K562 (cell line): Measurements from ENCODE around the gene EFCAB7. TPM values are rescaled to one million over a fixed set of nuclear protein-coding genes. Genes with fewer than 3 reads are reported as not detected.

Source experiments
- ATAC-seq: fragments of 200-7000 bp; cut with Tn5 transposase; 3 replicates; pipeline ENCODE4 v1.9.1; 2020; ENCODE audit warnings: moderate library complexity
- BruUV-seq: library from RNA; stranded (reverse); fragments of 400-500 nt; replicated peaks from 2 replicates; lab custom pipeline; 2021; lab: Mats Ljungman, UMichigan
- CTCF ChIA-PET: fragments of 300-600 bp; formaldehyde crosslinking; extraction: SDS; loops from one replicate; lab custom pipeline; 2021; ENCODE audit warnings: low intra/inter-chr PET ratio; lab: Yijun Ruan, JAX
- POLR2A ChIA-PET: fragments of 300-600, 350-650 bp; sonication (Branson Sonifier 250); formaldehyde crosslinking; extraction: SDS; loops from one replicate; lab custom pipeline; 2021; ENCODE audit warnings: antibody characterized with exemption, inconsistent platforms; lab: Yijun Ruan, JAX
- DNase-seq, 4 experiments: peaks; one replicate each; pipeline versions ENCODE4 v3.0.0 to v3.0.0-alpha.2; 2011 to 2018; ENCODE audit warnings: low spot score in 3 of 4, mixed read lengths in 3 of 4; ENCODE audit errors: extremely low read depth in 1 of 4
- FAIRE-seq: peaks from 2 replicates; lab custom pipeline; 2011; peaks lifted over from hg19 to GRCh38; lab: Jason Lieb, UNC
- H2AFZ ChIP-seq: 2 replicates; pipeline ENCODE4 v1.6.0; 2011; ENCODE audit warnings: low read depth, low read length, control low read depth, inconsistent platforms
- H3K27ac ChIP-seq: fragments of 200-600 bp; 3 replicates; pipeline ENCODE4 v1.8.0; 2011; ENCODE audit warnings: low read depth, mild to moderate bottlenecking, control low read depth, inconsistent platforms, low read length, moderate library complexity, mixed read lengths; ENCODE audit errors: extremely low read depth
- H3K27me3 ChIP-seq, 2 experiments: fragments of 300-600 bp in 1 of 2; 2 replicates in 1 of 2; 3 replicates in 1 of 2; pipeline versions ENCODE4 v1.6.0 to v1.8.0; 2011; ENCODE audit warnings: inconsistent platforms in 2 of 2, low read length in 2 of 2, mild to moderate bottlenecking in 1 of 2, mixed read lengths in 1 of 2, moderate library complexity in 1 of 2; ENCODE audit not compliant: control insufficient read depth in 2 of 2, insufficient read depth in 2 of 2
- H3K36me3 ChIP-seq: fragments of 300-600 bp; 3 replicates; pipeline ENCODE4 v1.8.0; 2011; ENCODE audit warnings: mild to moderate bottlenecking, low read length, inconsistent platforms; ENCODE audit not compliant: control insufficient read depth, insufficient read depth
- H3K4me1 ChIP-seq, 2 experiments: fragments of 200-600 bp in 1 of 2; replicated peaks in 1 of 2; 2 replicates in 1 of 2; 3 replicates in 1 of 2; pipeline versions ENCODE4 v1.5.1 to v1.8.0; 2011; ENCODE audit warnings: inconsistent platforms in 2 of 2, low read length in 2 of 2, mild to moderate bottlenecking in 1 of 2, mixed read lengths in 1 of 2, moderate library complexity in 1 of 2; ENCODE audit not compliant: control insufficient read depth in 2 of 2, insufficient read depth in 2 of 2
- H3K4me2 ChIP-seq: 2 replicates; pipeline ENCODE4 v1.6.1; 2011; ENCODE audit warnings: low read length, control low read depth, inconsistent platforms, mixed read lengths; ENCODE audit not compliant: insufficient read depth
- H3K4me3 ChIP-seq: fragments of 200-600 bp; sonication (generic), shearing (Covaris generic); 2 replicates; pipeline ENCODE4 v1.5.1; 2016; ENCODE audit warnings: control low read depth, inconsistent platforms
- H3K79me2 ChIP-seq: fragments of 200-600 bp; 3 replicates; pipeline ENCODE4 v1.8.0; 2011; ENCODE audit warnings: low read length, inconsistent platforms; ENCODE audit not compliant: control insufficient read depth, insufficient read depth
- H3K9ac ChIP-seq, 2 experiments: 2 replicates each; pipeline versions ENCODE4 v1.6.0 to v1.6.1; 2011; ENCODE audit warnings: low read depth in 2 of 2, low read length in 2 of 2, control low read depth in 1 of 2, inconsistent platforms in 1 of 2, mild to moderate bottlenecking in 1 of 2, mixed read lengths in 1 of 2; ENCODE audit not compliant: insufficient read depth in 1 of 2
- H3K9me1 ChIP-seq: one replicate; pipeline ENCODE4 v1.6.0; 2011; ENCODE audit warnings: inconsistent platforms, mild to moderate bottlenecking, low read length, moderate library complexity; ENCODE audit not compliant: control insufficient read depth, insufficient read depth
- H3K9me3 ChIP-seq: replicated peaks from 2 replicates; pipeline ENCODE4 v1.5.1; 2011; ENCODE audit warnings: low read depth, low read length, inconsistent platforms; ENCODE audit not compliant: control insufficient read depth, insufficient read depth
- H4K20me1 ChIP-seq: replicated peaks from 2 replicates; pipeline ENCODE4 v1.6.1; 2011; ENCODE audit warnings: low read length, inconsistent platforms, mixed read lengths; ENCODE audit not compliant: control insufficient read depth, insufficient read depth
- BCL6 ChIP-seq: fragments of 250-450 bp; sonication (Bioruptor Pico); IDR thresholded peaks from 2 replicates; pipeline ENCODE4 v1.4.0; 2020
- CHD4 ChIP-seq: fragments of 200-600 bp; sonication (generic); IDR thresholded peaks from 3 replicates; pipeline ENCODE4 v1.6.1; 2012; ENCODE audit warnings: low read depth, mild to moderate bottlenecking, mixed read lengths, low read length, inconsistent platforms; ENCODE audit not compliant: insufficient read depth, insufficient replicate concordance, poor library complexity, severe bottlenecking
- EHMT2 ChIP-seq: fragments of 450-650 bp; IDR thresholded peaks from 2 replicates; pipeline ENCODE4 v1.6.1; 2018; ENCODE audit warnings: antibody characterized with exemption
- ELF1 ChIP-seq: fragments of 200-800 bp; sonication (Bioruptor generic); IDR thresholded peaks from 2 replicates; pipeline ENCODE4 v1.6.1; 2016; ENCODE audit warnings: missing genetic modification characterization, missing compliant biosample characterization
- HDAC2 ChIP-seq: fragments of 450-650 bp; IDR thresholded peaks from 2 replicates; pipeline ENCODE4 v1.6.1; 2016; ENCODE audit warnings: mild to moderate bottlenecking
- HSF4 ChIP-seq: fragments of 250-450 bp; sonication (Bioruptor Pico); IDR thresholded peaks from 2 replicates; pipeline ENCODE4 v2.1.2; 2022; ENCODE audit warnings: mild to moderate bottlenecking, moderate library complexity, borderline replicate concordance
- KLF6 ChIP-seq: fragments of 250-450 bp; sonication (Bioruptor Pico); IDR thresholded peaks from 2 replicates; pipeline ENCODE4 v1.4.0; 2020; ENCODE audit warnings: mild to moderate bottlenecking, moderate library complexity, borderline replicate concordance
- LCOR ChIP-seq: sonication (generic); formaldehyde crosslinking; IDR thresholded peaks from 2 replicates; pipeline ENCODE4 v1.8.0; 2022; ENCODE audit warnings: mild to moderate bottlenecking, missing genetic modification reagents
- MTA1 ChIP-seq: fragments of 450-650 bp; IDR thresholded peaks from 2 replicates; pipeline ENCODE4 v1.6.1; 2017; ENCODE audit warnings: borderline replicate concordance
- PHF8 ChIP-seq: fragments of 200-600 bp; sonication (generic); IDR thresholded peaks from 2 replicates; pipeline ENCODE4 v1.6.1; 2012; ENCODE audit warnings: mixed run types, mild to moderate bottlenecking, inconsistent platforms, low read length, moderate library complexity, borderline replicate concordance
- SMARCE1 ChIP-seq: fragments of 450-650 bp; IDR thresholded peaks from 2 replicates; pipeline ENCODE4 v1.7.1; 2016; ENCODE audit warnings: mild to moderate bottlenecking
- SMC3 ChIP-seq: conservative IDR thresholded peaks from 2 replicates; pipeline ENCODE4 v1.6.1; 2011; ENCODE audit warnings: low read depth, low read length, improper control_type of control experiment; ENCODE audit not compliant: insufficient read depth
- ZFX ChIP-seq: sonication (generic); formaldehyde crosslinking; IDR thresholded peaks from 2 replicates; pipeline ENCODE4 v1.8.0; 2022; ENCODE audit warnings: mild to moderate bottlenecking, missing genetic modification reagents, moderate library complexity
- ZNF274 ChIP-seq: IDR thresholded peaks from 2 replicates; pipeline ENCODE4 v1.6.1; 2011; ENCODE audit warnings: low read depth, mild to moderate bottlenecking, low read length, moderate library complexity, borderline replicate concordance
- WGBS: fragments of 100-300 bp; shearing (Covaris generic); methylation state at CpG from one replicate; pipeline ENCODE4 v1.1.6; 2016; ENCODE audit warnings: low coverage, mixed read lengths; ENCODE audit not compliant: insufficient coverage; ENCODE audit errors: missing lambda C conversion rate; 5-methylcytosine and 5-hydroxymethylcytosine counted together
- in situ Hi-C: fragments of 300-500 bp; cut with MboI; formaldehyde crosslinking; loops from 4 replicates; pipeline ENCODE4 v1.15.0; 2018; ENCODE audit warnings: inconsistent platforms, mixed read lengths
- intact Hi-C: fragments of 100-400 bp; cut with micrococcal nuclease; formaldehyde crosslinking; loops from 2 replicates; pipeline ENCODE4 v1.14.2; 2022
- polyA plus RNA-seq, 8 experiments: library from polyadenylated mRNA; depleted of rRNA in 4 of 8; stranded (reverse) in 5 of 8; unstranded in 3 of 8; fragments of >200 nt; fragmentation: Nextera tagmentation in 2 of 8; fragmentation: Illumina TruSeq in 1 of 8; extraction: Ambion mirVana in 2 of 8; extraction: Trizol in 1 of 8; gene quantifications; 2 replicates each; pipeline versions ENCODE4 v1.2.1 to v1.2.3, GENCODE V29; 2011 to 2014; ENCODE audit warnings: inconsistent platforms in 1 of 8, missing spikeins in 1 of 8
- total RNA-seq, 7 experiments: library from RNA; depleted of rRNA in 6 of 7; stranded (reverse); fragments of >200 nt in 6 of 7; fragmentation: Illumina TruSeq in 2 of 7; extraction: Trizol in 2 of 7; gene quantifications; 2 replicates each; pipeline versions ENCODE4 v1.2.1 to v1.2.3, GENCODE V29; 2011 to 2021; ENCODE audit warnings: low replicate concordance in 1 of 7
- TF ChIP-seq, protein P1 (sequence below), 3 experiments: IDR thresholded peaks in 2 of 3; conservative IDR thresholded peaks in 1 of 3; 2 replicates each; pipeline ENCODE4 v1.5.1; 2011 to 2012; ENCODE audit warnings: low read length in 3 of 3, mild to moderate bottlenecking in 3 of 3, control low read depth in 2 of 3, improper control_type of control experiment in 1 of 3, inconsistent platforms in 1 of 3, low read depth in 1 of 3, mixed read lengths in 1 of 3, moderate library complexity in 1 of 3; ENCODE audit not compliant: insufficient read depth in 2 of 3

The EFCAB7 gene
- total and polyA plus RNA-seq, 9 of the 15 experiments (the other 6 are each of a cell fraction or from before 2014, with no cell fraction given) = 3.2 to 7.6 (median 5.7) TPM

DNA sequence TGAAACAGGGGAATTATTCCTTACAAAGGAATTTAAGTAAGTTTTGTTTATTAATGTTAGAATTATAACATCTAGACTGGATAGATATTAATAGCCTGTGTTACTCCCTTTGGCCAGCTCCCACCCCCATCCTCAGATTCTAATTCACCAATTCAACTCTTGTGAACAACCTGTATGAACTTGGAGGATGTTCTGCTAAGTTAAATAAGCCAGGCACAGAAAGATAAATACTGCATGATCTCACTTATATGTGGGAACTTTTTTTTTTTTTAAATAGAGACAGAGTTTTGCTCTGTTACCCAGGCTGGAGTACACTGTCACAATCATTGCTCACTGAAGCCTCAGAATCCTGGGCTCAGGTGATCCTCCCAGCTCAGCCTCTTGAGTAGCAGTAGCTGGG lies 32.2 kb downstream of the EFCAB7 start:
- no peak for ATAC-seq

DNA sequence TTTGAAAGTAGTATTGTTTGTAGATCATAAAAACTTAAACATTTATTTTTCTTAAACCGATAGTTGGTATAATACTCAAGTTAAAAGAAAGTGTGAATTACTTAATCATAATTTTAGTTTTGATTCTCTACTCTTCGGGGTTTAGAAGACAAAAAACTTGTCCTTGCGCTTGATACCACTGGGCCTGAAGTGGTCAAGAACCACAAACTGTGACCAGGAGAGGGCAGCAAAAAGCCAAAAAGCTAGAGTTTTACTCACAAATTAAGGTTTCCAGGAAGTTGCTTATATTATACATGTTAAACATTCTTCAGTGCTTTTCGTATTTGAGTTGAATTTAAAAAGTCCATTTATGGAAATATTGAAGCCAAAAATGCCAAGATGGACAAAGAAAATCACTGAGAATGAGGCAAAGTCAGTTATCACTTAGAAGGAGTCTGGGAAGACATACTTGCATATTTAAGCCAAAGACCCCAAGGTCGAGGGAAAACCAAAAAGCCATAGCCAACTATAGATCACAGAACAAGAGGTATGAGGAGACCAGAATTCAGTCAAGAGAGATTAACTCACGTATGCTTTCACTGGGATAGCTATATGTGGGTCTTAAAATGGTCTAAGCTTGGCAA lies 34.2 kb downstream of the EFCAB7 start:
- ChIA-PET CTCF (interaction anchor here (1.2 kb wide), 1 partner anchor 18 kb away, joined by 3 read pairs; no protein-coding TSS in a partner anchor), POLR2A (interaction anchor here (0.6 kb wide), 1 partner anchor 427 kb away, joined by 3 read pairs; no protein-coding TSS in a partner anchor)
- BruUV-seq = no TSS peak
- Histone ChIP-seq H3K9ac (no peak overlapping the region), H3K4me2 (no peak overlapping the region), H3K4me1 (no peaks in the 10 kb centered on the region), H3K79me2 (no peaks in the 10 kb centered on the region), H3K9me1 (no peaks in the 10 kb centered on the region), H3K27me3 (no peaks in the 10 kb centered on the region), H3K4me3 (no peak overlapping the region), H3K27ac (no peak overlapping the region), H2AFZ (peak overlapping the region; percentile 80), H3K36me3 (no peaks in the 10 kb centered on the region), H4K20me1 (no peaks in the 10 kb centered on the region), H3K9me3 (no peaks in the 10 kb centered on the region)
- in situ Hi-C loops (no loop called here), intact Hi-C loops (no loop called here)
- ATAC-seq (peak; percentile 86), DNase-seq (peak; percentile 11 to 50 (median 36)), FAIRE-seq (peak; percentile 93)
- 25% methylated on average over 6 of the region's 6 CpGs for WGBS
- no peak for TF ChIP-seq ZFX (CRISPR knock-in tag)
- no peak for TF ChIP-seq ZNF274
- TF ChIP-seq HDAC2 = no peak
- TF ChIP-seq, protein P1, sequence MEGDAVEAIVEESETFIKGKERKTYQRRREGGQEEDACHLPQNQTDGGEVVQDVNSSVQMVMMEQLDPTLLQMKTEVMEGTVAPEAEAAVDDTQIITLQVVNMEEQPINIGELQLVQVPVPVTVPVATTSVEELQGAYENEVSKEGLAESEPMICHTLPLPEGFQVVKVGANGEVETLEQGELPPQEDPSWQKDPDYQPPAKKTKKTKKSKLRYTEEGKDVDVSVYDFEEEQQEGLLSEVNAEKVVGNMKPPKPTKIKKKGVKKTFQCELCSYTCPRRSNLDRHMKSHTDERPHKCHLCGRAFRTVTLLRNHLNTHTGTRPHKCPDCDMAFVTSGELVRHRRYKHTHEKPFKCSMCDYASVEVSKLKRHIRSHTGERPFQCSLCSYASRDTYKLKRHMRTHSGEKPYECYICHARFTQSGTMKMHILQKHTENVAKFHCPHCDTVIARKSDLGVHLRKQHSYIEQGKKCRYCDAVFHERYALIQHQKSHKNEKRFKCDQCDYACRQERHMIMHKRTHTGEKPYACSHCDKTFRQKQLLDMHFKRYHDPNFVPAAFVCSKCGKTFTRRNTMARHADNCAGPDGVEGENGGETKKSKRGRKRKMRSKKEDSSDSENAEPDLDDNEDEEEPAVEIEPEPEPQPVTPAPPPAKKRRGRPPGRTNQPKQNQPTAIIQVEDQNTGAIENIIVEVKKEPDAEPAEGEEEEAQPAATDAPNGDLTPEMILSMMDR (IDR thresholded peaks at IDR 0.05 in 2 of 3, conservative IDR thresholded peaks at IDR 0.05 in 1 of 3; ENCODE audit: insufficient read depth in 2 of 3, low read depth in 1 of 3, low read length in 3 of 3) = peak; percentile 50 to 61 (median 57); a peak in 5 of 6 replicates
- 0 out of 2 replicates have a peak, but pooled peaks have one; percentile 14 for TF ChIP-seq EHMT2
- TF ChIP-seq BCL6 = no peak
- TF ChIP-seq CHD4 = no peak
- no peak for TF ChIP-seq MTA1
- no peak for TF ChIP-seq KLF6 (CRISPR knock-in tag)
- TF ChIP-seq PHF8 = no peak
- TF ChIP-seq ELF1 (tag) = 0 out of 2 replicates have a peak, but pooled peaks have one; percentile 21

More for the DNA sequence above, 32.2 kb downstream of the EFCAB7 start:
- POLR2A ChIA-PET = no interaction called here
- Histone ChIP-seq H3K9me1 (no peaks in the 10 kb centered on the region), H3K4me3 (no peak overlapping the region), H3K9ac (no peak overlapping the region), H3K4me1 (no peaks in the 10 kb centered on the region), H4K20me1 (no peaks in the 10 kb centered on the region), H3K27me3 (no peaks in the 10 kb centered on the region), H2AFZ (no peak overlapping the region), H3K79me2 (no peaks in the 10 kb centered on the region), H3K9me3 (no peaks in the 10 kb centered on the region), H3K4me2 (no peak overlapping the region), H3K27ac (no peak overlapping the region), H3K36me3 (no peaks in the 10 kb centered on the region)
- no peak for DNase-seq
- in situ Hi-C loops = no loop called here
- BruUV-seq = no TSS peak
- TF ChIP-seq SMARCE1 (no peak), SMC3 (no peak), LCOR (CRISPR knock-in tag) (no peak), HSF4 (CRISPR knock-in tag) (no peak)
- CTCF ChIA-PET = no interaction called here
- FAIRE-seq = no peak
- intact Hi-C loops = no loop called here
